Germinal center (tissue), 1 donor: ENCODE results near the gene PRSS27.
"Not testable (repeated sequence)": the region's sequence is repeated elsewhere in the genome, so short reads cannot be mapped to it uniquely, and the experiment has no call there.

Source experiments
- DNase-seq: peaks from one replicate; pipeline ENCODE4 v3.0.0; 2012; ENCODE audit warnings: mixed read lengths, low spot score

PRSS27 gene

GRCh38 chr16:2724816-2725348 lies 4.9 kb upstream of the PRSS27 start:
- no peak for DNase-seq

- DNase-seq, result no peak
Measured at GRCh38 chr16:2724088-2724676, 4.2 kb upstream of the PRSS27 start.

GRCh38 chr16:2721634-2722173 lies 1.7 kb upstream of the PRSS27 start:
- not testable (repeated sequence) for DNase-seq

GRCh38 chr16:2720719-2721633 lies 952 bp upstream of the PRSS27 start:
- DNase-seq, result peak; percentile 91

GRCh38 chr16:2719328-2720063 lies 528 bp downstream of the PRSS27 start:
- DNase-seq, result no peak

GRCh38 chr16:2717383-2718263 lies 2.4 kb downstream of the PRSS27 start:
- no peak for DNase-seq

- DNase-seq, result no peak
Measured at GRCh38 chr16:2716948-2717347, 3.1 kb downstream of the PRSS27 start.

GRCh38 chr16:2715966-2716885 lies 3.8 kb downstream of the PRSS27 start:
- DNase-seq, result no peak

- DNase-seq, result peak; percentile 86
Measured at GRCh38 chr16:2715519-2715918, 4.5 kb downstream of the PRSS27 start.

GRCh38 chr16:2715064-2715463 lies 5.0 kb downstream of the PRSS27 start:
- no peak for DNase-seq

- DNase-seq, result no peak
Measured at GRCh38 chr16:2713985-2714774, 5.8 kb downstream of the PRSS27 start.

GRCh38 chr16:2713523-2713922 lies 6.5 kb downstream of the PRSS27 start:
- DNase-seq, result no peak

GRCh38 chr16:2712546-2712945 lies 7.5 kb downstream of the PRSS27 start:
- DNase-seq, result no peak

GRCh38 chr16:2712063-2712441 lies 8.0 kb downstream of the PRSS27 start:
- no peak for DNase-seq

GRCh38 chr16:2711370-2712062 lies 8.5 kb downstream of the PRSS27 start:
- no peak for DNase-seq

GRCh38 chr16:2710711-2711231 lies 9.3 kb downstream of the PRSS27 start:
- DNase-seq, result no peak

- no peak for DNase-seq
Measured at GRCh38 chr16:2710021-2710710, 9.9 kb downstream of the PRSS27 start.

- DNase-seq, result no peak
Measured at GRCh38 chr16:2709588-2709984, 10.4 kb downstream of the PRSS27 start.
